ENCODE results near the gene SIL1.

- no peak for TF ChIP-seq HDGF (IDR thresholded peaks at IDR 0.05; ENCODE audit: borderline replicate concordance)
- TF ChIP-seq FOXK2 (IDR thresholded peaks at IDR 0.05): no peak
- TF ChIP-seq ARNT (IDR thresholded peaks at IDR 0.05): no peak
- no peak for TF ChIP-seq SP1 (IDR thresholded peaks at IDR 0.05)
- no peak for TF ChIP-seq TARDBP (IDR thresholded peaks at IDR 0.05)
- TF ChIP-seq LEF1 (IDR thresholded peaks at IDR 0.05; ENCODE audit: borderline replicate concordance): no peak
- no peak for TF ChIP-seq SUZ12 (IDR thresholded peaks at IDR 0.05)
- TF ChIP-seq ZNF384 (IDR thresholded peaks at IDR 0.05): no peak
Measured at GRCh38 chr5:139183502-139183901, 14.7 kb downstream of the SIL1 start.

Data from HEK293T (cell line).